HEK293T (cell line): ENCODE results near the gene TRAF3.

Experiments used
- BHLHE40 ChIP-seq: fragments of 450-650 bp; IDR thresholded peaks from 2 replicates; pipeline ENCODE4 v1.6.1; 2016; ENCODE audit warnings: mild to moderate bottlenecking, moderate library complexity, borderline replicate concordance
- FOXA1 ChIP-seq: fragments of 450-650 bp; IDR thresholded peaks from 2 replicates; pipeline ENCODE4 v1.6.1; 2016; ENCODE audit warnings: mild to moderate bottlenecking
- FOXM1 ChIP-seq: fragments of 450-650 bp; IDR thresholded peaks from 2 replicates; pipeline ENCODE4 v1.6.1; 2017; ENCODE audit warnings: mild to moderate bottlenecking, borderline replicate concordance
- HDGF ChIP-seq: fragments of 450-650 bp; IDR thresholded peaks from 2 replicates; pipeline ENCODE4 v1.6.1; 2017; ENCODE audit warnings: antibody characterized with exemption, borderline replicate concordance
- NFRKB ChIP-seq: fragments of 450-650 bp; IDR thresholded peaks from 2 replicates; pipeline ENCODE4 v1.6.1; 2016; ENCODE audit warnings: mild to moderate bottlenecking, moderate library complexity
- SP1 ChIP-seq: fragments of 450-650 bp; IDR thresholded peaks from 2 replicates; pipeline ENCODE4 v1.6.1; 2017
- SUZ12 ChIP-seq: fragments of 450-650 bp; IDR thresholded peaks from 2 replicates; pipeline ENCODE4 v1.6.1; 2016; ENCODE audit warnings: mild to moderate bottlenecking

GRCh38 chr14:102859911-102860310 is 82.7 kb downstream of the TRAF3 start:
- no peak for TF ChIP-seq NFRKB
- TF ChIP-seq SUZ12, result no peak
- no peak for TF ChIP-seq FOXM1
- no peak for TF ChIP-seq BHLHE40
- no peak for TF ChIP-seq HDGF
- no peak for TF ChIP-seq SP1
- no peak for TF ChIP-seq FOXA1
